ENCODE results near the gene ABHD11. TPM values are rescaled to one million over a fixed set of nuclear protein-coding genes. Genes with fewer than 3 reads are reported as not detected.
"Not testable (repeated sequence)": the region's sequence is repeated elsewhere in the genome, so short reads cannot be mapped to it uniquely, and the experiment has no call there.

Gene ABHD11
- total RNA-seq, 4 donors from 2014 or later, result 6.1 to 7.9 (median 7.2) TPM

- Histone ChIP-seq H3K27ac (replicated peaks in 1 of 4) (peak overlapping the region; percentile 63 to 85 (median 76)), H3K27me3 (no peaks in the 10 kb centered on the region), H3K9me3 (no peaks in the 10 kb centered on the region), H3K4me3 (peak overlapping the region in 1 of 4 donors; percentile 1), H3K4me1 (peaks cover 32 to 64% (median 58%) of the 10 kb centered on the region in 4 donors), H3K36me3 (peaks cover 0 to 5% (median 0%) of the 10 kb centered on the region in 4 donors)
- intact Hi-C loops (cut with DNase I), result loop anchor here (5.0 kb wide), 1 partner anchor 35 kb away; the partner anchor contains the start of genes BUD23 and DNAJC30
- TF ChIP-seq POLR2AphosphoS5 (IDR thresholded peaks at IDR 0.05), result no peak
- 36% methylated on average over 13 of the region's 13 CpGs for WGBS
- no peak for DNase-seq (ENCODE audit: extremely low spot score)
Observed at GRCh38 chr7:73717025-73717807, 21.4 kb downstream of the ABHD11 start.

GRCh38 chr7:73716318-73716890 is 22.2 kb downstream of the ABHD11 start:
- intact Hi-C loops (cut with DNase I), result loop anchor here (5.0 kb wide), 1 partner anchor 34 kb away; the partner anchor contains the start of genes BUD23 and DNAJC30
- H3K4me3 ChIP-seq, result no peak overlapping the region
- H3K27me3 ChIP-seq, result no peaks in the 10 kb centered on the region
- DNase-seq (ENCODE audit: extremely low spot score), result no peak
- no peaks in the 10 kb centered on the region for H3K9me3 ChIP-seq
- WGBS, result 63% methylated on average over 4 of the region's 4 CpGs
- TF ChIP-seq POLR2AphosphoS5 (IDR thresholded peaks at IDR 0.05) (no peak), CTCF (IDR thresholded peaks at IDR 0.05) (no peak)
- H3K36me3 ChIP-seq, result peaks cover 0 to 5% (median 0%) of the 10 kb centered on the region in 4 donors
- H3K4me1 ChIP-seq, result peaks cover 32 to 56% (median 53%) of the 10 kb centered on the region in 4 donors
- peak overlapping the region; percentile 63 to 85 (median 76) for H3K27ac ChIP-seq (replicated peaks in 1 of 4)

GRCh38 chr7:73715648-73716317 is 22.8 kb downstream of the ABHD11 start:
- TF ChIP-seq EP300 (IDR thresholded peaks at IDR 0.05), result no peak
- TF ChIP-seq CTCF (IDR thresholded peaks at IDR 0.05), result no peak
- no peak for TF ChIP-seq POLR2AphosphoS5 (IDR thresholded peaks at IDR 0.05)
- TF ChIP-seq POLR2A (IDR thresholded peaks at IDR 0.05; ENCODE audit: low read depth), result no peak
- H3K36me3 ChIP-seq, result peaks cover 0 to 5% (median 0%) of the 10 kb centered on the region in 4 donors

GRCh38 chr7:73713319-73713718 is 25.3 kb downstream of the ABHD11 start:
- 91% methylated on average over 6 of the region's 6 CpGs for WGBS
- intact Hi-C loops (cut with DNase I); DNase-seq (ENCODE audit: extremely low spot score); H3K27ac ChIP-seq (replicated peaks in 1 of 4); H3K36me3 ChIP-seq; H3K4me3 ChIP-seq; H3K9me3 ChIP-seq; H3K27me3 ChIP-seq: not testable (repeated sequence)
- peaks cover 14 to 32% (median 32%) of the 10 kb centered on the region in 4 donors for H3K4me1 ChIP-seq

More at GRCh38 chr7:73715648-73716317, 22.8 kb downstream of the ABHD11 start:
- DNase-seq (ENCODE audit: extremely low spot score), result no peak
- peak overlapping the region; percentile 63 to 85 (median 76) for H3K27ac ChIP-seq (replicated peaks in 1 of 4)
- peaks cover 29 to 53% (median 48%) of the 10 kb centered on the region in 4 donors for H3K4me1 ChIP-seq
- H3K9me3 ChIP-seq, result no peaks in the 10 kb centered on the region
- H3K27me3 ChIP-seq, result no peaks in the 10 kb centered on the region
- intact Hi-C loops (cut with DNase I), result loop anchor here (5.0 kb wide), 1 partner anchor 33 kb away; the partner anchor contains the start of genes BUD23 and DNAJC30
- no peak overlapping the region for H3K4me3 ChIP-seq
- 29% methylated on average over 12 of the region's 16 CpGs for WGBS

- no peak for DNase-seq (ENCODE audit: extremely low spot score)
- H3K27ac ChIP-seq (replicated peaks in 1 of 4), result no peak overlapping the region
- H3K36me3 ChIP-seq, result peaks cover 0 to 11% (median 5%) of the 10 kb centered on the region in 4 donors
- intact Hi-C loops (cut with DNase I), result no loop called here
- peaks cover 13 to 27% (median 27%) of the 10 kb centered on the region in 4 donors for H3K4me1 ChIP-seq
- 77% methylated on average over 1 of the region's 1 CpG for WGBS
- no peak overlapping the region for H3K4me3 ChIP-seq
- TF ChIP-seq POLR2A (IDR thresholded peaks at IDR 0.05; ENCODE audit: low read depth) (no peak), POLR2AphosphoS5 (IDR thresholded peaks at IDR 0.05) (no peak), CTCF (IDR thresholded peaks at IDR 0.05) (no peak), EP300 (IDR thresholded peaks at IDR 0.05) (no peak)
- no peaks in the 10 kb centered on the region for H3K27me3 ChIP-seq
- H3K9me3 ChIP-seq, result no peaks in the 10 kb centered on the region
Observed at GRCh38 chr7:73712773-73713172, 25.8 kb downstream of the ABHD11 start.
